ENCODE results near the gene DNAH11.
"Not testable (repeated sequence)": the region's sequence is repeated elsewhere in the genome, so short reads cannot be mapped to it uniquely, and the experiment has no call there.

Gene DNAH11

GRCh38 chr7:21912931-21913780 is 370.3 kb downstream of the DNAH11 start:
- H3K9ac ChIP-seq (ENCODE audit: low read length) = no peak overlapping the region
- H3K4me3 ChIP-seq (ENCODE audit: low read length) = no peak overlapping the region
- H3K36me3 ChIP-seq (ENCODE audit: control insufficient read depth, insufficient read depth, low read length) = no peaks in the 10 kb centered on the region
- no peaks in the 10 kb centered on the region for H3K27me3 ChIP-seq (ENCODE audit: control insufficient read depth, insufficient read depth, low read length)
- H3K4me1 ChIP-seq (ENCODE audit: control insufficient read depth, insufficient read depth, low read length) = no peaks in the 10 kb centered on the region
- H3K9me3 ChIP-seq (ENCODE audit: control insufficient read depth, low read length) = no peaks in the 10 kb centered on the region

GRCh38 chr7:21914671-21915070 is 371.8 kb downstream of the DNAH11 start:
- H3K27me3 ChIP-seq (ENCODE audit: control insufficient read depth, insufficient read depth, low read length) = no peaks in the 10 kb centered on the region
- H3K4me1 ChIP-seq (ENCODE audit: control insufficient read depth, insufficient read depth, low read length) = no peaks in the 10 kb centered on the region
- H3K36me3 ChIP-seq (ENCODE audit: control insufficient read depth, insufficient read depth, low read length) = no peaks in the 10 kb centered on the region
- H3K9me3 ChIP-seq (ENCODE audit: control insufficient read depth, low read length) = no peaks in the 10 kb centered on the region
- H3K9ac ChIP-seq (ENCODE audit: low read length) = no peak overlapping the region
- no peak overlapping the region for H3K4me3 ChIP-seq (ENCODE audit: low read length)

GRCh38 chr7:21915140-21915539 is 372.3 kb downstream of the DNAH11 start:
- no peaks in the 10 kb centered on the region for H3K9me3 ChIP-seq (ENCODE audit: control insufficient read depth, low read length)
- no peaks in the 10 kb centered on the region for H3K27me3 ChIP-seq (ENCODE audit: control insufficient read depth, insufficient read depth, low read length)
- H3K4me1 ChIP-seq (ENCODE audit: control insufficient read depth, insufficient read depth, low read length) = no peaks in the 10 kb centered on the region
- no peaks in the 10 kb centered on the region for H3K36me3 ChIP-seq (ENCODE audit: control insufficient read depth, insufficient read depth, low read length)
- H3K9ac ChIP-seq (ENCODE audit: low read length) = no peak overlapping the region
- H3K4me3 ChIP-seq (ENCODE audit: low read length) = no peak overlapping the region

- Histone ChIP-seq H3K4me1 (ENCODE audit: control insufficient read depth, insufficient read depth, low read length) (no peaks in the 10 kb centered on the region), H3K27me3 (ENCODE audit: control insufficient read depth, insufficient read depth, low read length) (no peaks in the 10 kb centered on the region), H3K4me3 (ENCODE audit: low read length) (no peak overlapping the region), H3K9me3 (ENCODE audit: control insufficient read depth, low read length) (no peaks in the 10 kb centered on the region), H3K36me3 (ENCODE audit: control insufficient read depth, insufficient read depth, low read length) (no peaks in the 10 kb centered on the region), H3K9ac (ENCODE audit: low read length) (no peak overlapping the region)
These were observed 373.3 kb downstream of the DNAH11 start for GRCh38 chr7:21916176-21916575.

GRCh38 chr7:21916629-21917028 is 373.8 kb downstream of the DNAH11 start:
- no peak overlapping the region for H3K4me3 ChIP-seq (ENCODE audit: low read length)
- H3K27me3 ChIP-seq (ENCODE audit: control insufficient read depth, insufficient read depth, low read length) = no peaks in the 10 kb centered on the region
- H3K4me1 ChIP-seq (ENCODE audit: control insufficient read depth, insufficient read depth, low read length) = no peaks in the 10 kb centered on the region
- no peak overlapping the region for H3K9ac ChIP-seq (ENCODE audit: low read length)
- H3K36me3 ChIP-seq (ENCODE audit: control insufficient read depth, insufficient read depth, low read length) = no peaks in the 10 kb centered on the region
- H3K9me3 ChIP-seq (ENCODE audit: control insufficient read depth, low read length) = no peaks in the 10 kb centered on the region

GRCh38 chr7:21918216-21918615 is 375.4 kb downstream of the DNAH11 start:
- Histone ChIP-seq H3K36me3 (ENCODE audit: control insufficient read depth, insufficient read depth, low read length) (no peaks in the 10 kb centered on the region), H3K4me1 (ENCODE audit: control insufficient read depth, insufficient read depth, low read length) (no peaks in the 10 kb centered on the region), H3K9me3 (ENCODE audit: control insufficient read depth, low read length) (no peaks in the 10 kb centered on the region), H3K27me3 (ENCODE audit: control insufficient read depth, insufficient read depth, low read length) (no peaks in the 10 kb centered on the region), H3K9ac (ENCODE audit: low read length) (no peak overlapping the region), H3K4me3 (ENCODE audit: low read length) (no peak overlapping the region)

GRCh38 chr7:21920936-21921335 is 378.1 kb downstream of the DNAH11 start:
- Histone ChIP-seq H3K9ac (ENCODE audit: low read length) (no peak overlapping the region), H3K27me3 (ENCODE audit: control insufficient read depth, insufficient read depth, low read length) (no peaks in the 10 kb centered on the region), H3K4me3 (ENCODE audit: low read length) (no peak overlapping the region), H3K9me3 (ENCODE audit: control insufficient read depth, low read length) (no peaks in the 10 kb centered on the region), H3K36me3 (ENCODE audit: control insufficient read depth, insufficient read depth, low read length) (no peaks in the 10 kb centered on the region), H3K4me1 (ENCODE audit: control insufficient read depth, insufficient read depth, low read length) (no peaks in the 10 kb centered on the region)

- H3K36me3 ChIP-seq (ENCODE audit: control insufficient read depth, insufficient read depth, low read length) = no peaks in the 10 kb centered on the region
- no peaks in the 10 kb centered on the region for H3K4me1 ChIP-seq (ENCODE audit: control insufficient read depth, insufficient read depth, low read length)
- H3K9me3 ChIP-seq (ENCODE audit: control insufficient read depth, low read length) = no peaks in the 10 kb centered on the region
- H3K4me3 ChIP-seq (ENCODE audit: low read length) = no peak overlapping the region
- no peaks in the 10 kb centered on the region for H3K27me3 ChIP-seq (ENCODE audit: control insufficient read depth, insufficient read depth, low read length)
- H3K9ac ChIP-seq (ENCODE audit: low read length) = no peak overlapping the region
These were observed 379.8 kb downstream of the DNAH11 start for GRCh38 chr7:21922605-21923004.

GRCh38 chr7:21923658-21924057 is 380.8 kb downstream of the DNAH11 start:
- Histone ChIP-seq H3K9me3 (ENCODE audit: control insufficient read depth, low read length) (no peaks in the 10 kb centered on the region), H3K4me1 (ENCODE audit: control insufficient read depth, insufficient read depth, low read length) (no peaks in the 10 kb centered on the region), H3K36me3 (ENCODE audit: control insufficient read depth, insufficient read depth, low read length) (no peaks in the 10 kb centered on the region), H3K9ac (ENCODE audit: low read length) (no peak overlapping the region), H3K4me3 (ENCODE audit: low read length) (no peak overlapping the region), H3K27me3 (ENCODE audit: control insufficient read depth, insufficient read depth, low read length) (no peaks in the 10 kb centered on the region)

GRCh38 chr7:21926448-21926847 is 383.6 kb downstream of the DNAH11 start:
- Histone ChIP-seq H3K27me3 (ENCODE audit: control insufficient read depth, insufficient read depth, low read length) (no peaks in the 10 kb centered on the region), H3K9ac (ENCODE audit: low read length) (no peak overlapping the region), H3K4me1 (ENCODE audit: control insufficient read depth, insufficient read depth, low read length) (no peaks in the 10 kb centered on the region), H3K36me3 (ENCODE audit: control insufficient read depth, insufficient read depth, low read length) (no peaks in the 10 kb centered on the region), H3K9me3 (ENCODE audit: control insufficient read depth, low read length) (no peaks in the 10 kb centered on the region), H3K4me3 (ENCODE audit: low read length) (no peak overlapping the region)

GRCh38 chr7:21927693-21928092 is 384.9 kb downstream of the DNAH11 start:
- Histone ChIP-seq H3K4me3 (ENCODE audit: low read length) (no peak overlapping the region), H3K9me3 (ENCODE audit: control insufficient read depth, low read length) (no peaks in the 10 kb centered on the region), H3K9ac (ENCODE audit: low read length) (no peak overlapping the region), H3K4me1 (ENCODE audit: control insufficient read depth, insufficient read depth, low read length) (no peaks in the 10 kb centered on the region), H3K36me3 (ENCODE audit: control insufficient read depth, insufficient read depth, low read length) (no peaks in the 10 kb centered on the region), H3K27me3 (ENCODE audit: control insufficient read depth, insufficient read depth, low read length) (no peaks in the 10 kb centered on the region)

- H3K9me3 ChIP-seq (ENCODE audit: control insufficient read depth, low read length); H3K4me3 ChIP-seq (ENCODE audit: low read length); H3K36me3 ChIP-seq (ENCODE audit: control insufficient read depth, insufficient read depth, low read length); H3K9ac ChIP-seq (ENCODE audit: low read length); H3K27me3 ChIP-seq (ENCODE audit: control insufficient read depth, insufficient read depth, low read length); H3K4me1 ChIP-seq (ENCODE audit: control insufficient read depth, insufficient read depth, low read length): not testable (repeated sequence)
These were observed 390.5 kb downstream of the DNAH11 start for GRCh38 chr7:21933293-21933692.

GRCh38 chr7:21934808-21935207 is 392.0 kb downstream of the DNAH11 start:
- H3K9me3 ChIP-seq (ENCODE audit: control insufficient read depth, low read length) = no peaks in the 10 kb centered on the region
- H3K4me1 ChIP-seq (ENCODE audit: control insufficient read depth, insufficient read depth, low read length) = no peaks in the 10 kb centered on the region
- no peak overlapping the region for H3K9ac ChIP-seq (ENCODE audit: low read length)
- H3K4me3 ChIP-seq (ENCODE audit: low read length) = no peak overlapping the region
- H3K36me3 ChIP-seq (ENCODE audit: control insufficient read depth, insufficient read depth, low read length) = no peaks in the 10 kb centered on the region
- H3K27me3 ChIP-seq (ENCODE audit: control insufficient read depth, insufficient read depth, low read length) = no peaks in the 10 kb centered on the region
